Muscle of back (tissue), 11 donors: ENCODE results near the gene TSPYL1. TPM values are rescaled to one million over a fixed set of nuclear protein-coding genes. Genes with fewer than 3 reads are reported as not detected.

Source experiments
- DNase-seq, 3 donors: peaks; one replicate each; pipeline versions ENCODE4 v3.0.0 to v3.0.0-alpha.2; 2013
- polyA plus RNA-seq, 10 donors: library from polyadenylated mRNA; unstranded; fragments of 120-200 nt; gene quantifications; one replicate each; pipeline ENCODE4 v1.2.1, GENCODE V29; 2013; ENCODE audit not compliant: insufficient read length in 10 of 10

Gene TSPYL1
- polyA plus RNA-seq, 10 donors = 40.6 to 66.9 (median 52.0) TPM

DNA sequence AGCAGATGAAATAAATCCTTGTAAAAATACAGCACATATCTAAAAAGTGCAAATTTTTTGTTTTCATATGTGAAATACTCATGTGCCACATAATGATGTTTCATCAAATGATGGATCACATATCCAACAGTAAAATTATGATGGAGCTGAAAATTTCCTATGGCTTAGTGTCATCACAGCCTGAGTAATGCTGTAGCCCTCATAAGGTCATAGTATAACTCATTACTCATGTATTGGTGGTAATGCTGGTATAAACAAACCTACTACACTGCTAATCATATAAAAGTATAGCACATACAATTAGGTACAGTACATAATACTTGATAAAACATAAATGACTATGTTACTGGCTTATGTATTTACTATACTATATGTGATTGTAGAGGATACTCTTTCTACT is 12.9 kb downstream of the TSPYL1 start:
- no peak for DNase-seq

DNA sequence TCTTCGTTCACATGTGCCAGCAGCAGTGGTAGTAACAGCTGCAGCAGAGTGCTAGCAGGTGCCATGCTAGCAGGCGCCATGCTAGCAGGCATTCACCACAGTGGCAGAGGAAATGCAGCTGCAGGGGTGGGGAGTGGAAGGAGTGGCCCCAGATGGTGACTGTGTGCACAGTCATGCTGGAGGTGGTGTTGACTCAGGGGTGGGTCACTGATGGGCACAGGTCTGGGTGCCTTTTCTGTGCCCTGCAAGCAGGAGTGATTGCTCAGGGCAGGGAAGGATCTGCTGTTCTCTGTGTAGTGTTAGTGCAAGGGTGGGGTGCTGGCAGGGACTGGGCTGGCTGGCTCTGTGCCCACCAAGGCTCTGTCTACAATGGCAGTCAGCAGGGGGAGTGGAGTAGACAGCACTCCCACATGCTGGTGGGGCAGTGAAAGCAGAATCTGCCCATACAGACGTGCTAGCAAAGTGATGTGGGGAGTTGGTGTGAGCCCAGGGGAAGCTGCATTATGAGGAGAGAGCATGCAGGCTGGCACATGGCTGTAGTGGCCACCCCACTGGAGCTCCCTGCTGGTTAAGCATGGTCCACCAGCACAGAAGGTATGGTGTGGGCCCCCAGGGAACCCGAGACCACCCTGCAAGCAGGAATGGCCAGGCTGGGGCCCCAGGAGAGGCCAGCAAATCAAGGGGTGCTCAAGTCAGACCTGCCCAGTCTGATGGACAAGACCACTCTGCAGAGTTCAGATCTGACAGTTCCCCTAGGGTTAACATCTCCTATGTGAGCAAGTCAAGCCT is 14.5 kb downstream of the TSPYL1 start:
- peak in 1 of 3 donors; percentile 20 for DNase-seq

DNA sequence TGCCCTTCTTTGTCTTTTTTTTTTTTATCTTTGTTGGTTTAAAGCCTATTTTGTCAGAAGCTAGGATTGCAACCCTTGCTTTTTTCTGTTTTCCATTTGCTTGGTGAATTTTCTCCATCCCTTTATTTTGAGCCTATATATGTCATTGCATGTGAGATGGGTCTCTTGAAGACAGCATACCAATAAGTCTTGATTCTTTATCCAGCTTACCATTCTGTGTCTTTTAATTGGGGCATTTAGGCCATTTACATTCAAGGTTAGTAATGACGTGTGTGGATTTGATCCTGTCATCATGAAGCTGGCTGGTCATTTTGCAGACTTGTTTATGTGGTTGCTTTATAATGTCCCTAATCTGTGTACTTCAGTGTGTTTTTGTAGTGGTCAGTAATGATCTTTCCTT is 16.4 kb downstream of the TSPYL1 start:
- no peak for DNase-seq

DNA sequence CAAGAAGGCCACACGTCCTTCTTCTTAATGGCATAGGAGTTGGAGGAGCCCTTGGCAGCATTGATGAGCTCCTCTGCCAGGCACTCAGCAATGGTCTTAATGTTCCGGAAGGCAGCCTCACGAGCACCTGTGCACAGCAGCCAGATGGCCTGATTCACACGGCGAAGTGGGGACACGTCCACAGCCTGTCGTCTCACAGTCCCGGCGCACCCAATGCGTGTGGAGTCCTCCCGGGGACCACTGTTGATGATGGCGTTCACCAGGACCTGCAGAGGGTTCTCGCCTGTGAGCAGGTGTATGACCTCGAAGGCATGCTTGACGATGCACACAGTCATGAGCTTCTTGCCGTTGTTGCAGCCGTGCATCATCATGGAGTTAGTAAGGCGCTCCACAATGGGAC is 21.2 kb downstream of the TSPYL1 start:
- no peak for DNase-seq

DNA sequence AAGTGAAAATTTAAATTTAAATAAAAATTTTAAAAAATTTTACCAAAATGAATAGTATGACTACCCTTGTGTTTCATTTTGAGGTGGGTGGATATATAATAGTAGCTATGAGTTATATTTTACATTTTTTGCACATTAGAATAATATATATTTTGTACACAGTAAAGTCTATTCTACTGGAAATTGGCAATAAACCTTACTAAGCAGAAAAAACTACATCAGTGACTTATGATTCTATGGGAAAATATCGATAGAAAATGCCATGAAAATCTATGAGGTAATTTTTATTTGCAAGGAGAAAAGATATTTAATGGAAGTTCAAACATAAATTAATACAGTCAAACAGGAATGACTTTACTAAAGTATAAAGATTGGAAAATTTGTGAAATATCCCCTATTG is 23.0 kb downstream of the TSPYL1 start:
- DNase-seq = no peak

DNA sequence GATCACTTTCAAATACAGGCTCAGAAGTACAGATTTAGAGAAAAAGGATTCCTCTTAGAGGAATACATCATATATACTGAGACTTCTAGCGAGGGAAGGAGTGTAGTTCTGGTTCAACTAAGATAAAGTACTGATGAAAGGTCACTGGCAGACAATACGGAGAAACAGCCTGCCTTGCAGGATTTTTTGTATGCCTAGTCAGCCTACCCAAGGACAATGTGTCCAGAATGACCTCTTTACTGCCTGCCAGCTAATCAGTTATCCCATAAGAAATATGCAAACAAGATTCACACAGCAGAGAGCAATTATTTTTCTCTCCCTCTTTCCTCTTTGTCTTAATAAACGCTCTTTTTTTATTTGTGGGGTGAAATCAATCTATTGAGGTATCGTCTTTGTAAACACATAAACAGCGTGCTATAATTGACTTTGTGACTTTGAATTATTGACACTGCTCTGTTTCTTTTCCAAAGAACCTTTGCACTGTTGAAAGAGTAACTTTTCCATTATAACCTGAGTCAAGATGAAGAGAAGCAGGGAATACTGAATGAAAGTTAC is 24.4 kb downstream of the TSPYL1 start:
- DNase-seq = peak in 1 of 3 donors; percentile 56

DNA sequence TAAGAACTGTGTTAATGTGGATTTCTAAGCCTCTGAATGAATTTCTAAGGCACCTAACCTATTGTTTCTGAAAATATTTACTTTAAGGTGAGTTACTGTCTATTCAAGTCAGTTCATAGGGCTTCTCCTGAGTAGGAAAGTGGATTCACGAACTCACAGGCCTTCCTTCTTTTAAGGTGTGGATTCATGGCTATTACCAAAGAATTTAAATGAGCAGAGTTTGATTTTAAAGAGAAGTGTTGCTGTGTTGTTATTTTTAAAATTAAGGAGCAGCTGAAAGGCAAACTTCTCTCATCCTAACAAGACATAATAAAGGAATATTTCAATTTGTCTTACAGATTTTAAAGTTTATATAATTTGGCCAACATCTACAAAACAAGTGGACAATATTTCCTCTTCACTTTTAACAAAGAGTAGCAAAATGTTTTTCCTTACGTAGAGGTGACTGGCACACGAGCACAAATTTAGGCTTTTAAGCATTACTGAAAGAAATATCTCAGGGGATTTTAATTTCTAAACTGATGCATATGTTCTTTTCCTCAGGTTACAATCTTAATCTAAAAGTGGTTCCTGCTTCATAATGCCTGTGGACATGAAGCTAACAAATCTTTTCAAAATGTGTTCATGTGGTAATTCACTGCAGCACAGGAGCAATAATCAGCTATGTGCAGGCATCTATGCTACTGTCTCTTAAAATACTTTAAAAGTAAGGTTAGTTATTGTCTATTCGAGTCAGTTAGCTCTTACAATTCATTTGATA is 25.3 kb downstream of the TSPYL1 start:
- DNase-seq = peak in 1 of 3 donors; percentile 52

DNA sequence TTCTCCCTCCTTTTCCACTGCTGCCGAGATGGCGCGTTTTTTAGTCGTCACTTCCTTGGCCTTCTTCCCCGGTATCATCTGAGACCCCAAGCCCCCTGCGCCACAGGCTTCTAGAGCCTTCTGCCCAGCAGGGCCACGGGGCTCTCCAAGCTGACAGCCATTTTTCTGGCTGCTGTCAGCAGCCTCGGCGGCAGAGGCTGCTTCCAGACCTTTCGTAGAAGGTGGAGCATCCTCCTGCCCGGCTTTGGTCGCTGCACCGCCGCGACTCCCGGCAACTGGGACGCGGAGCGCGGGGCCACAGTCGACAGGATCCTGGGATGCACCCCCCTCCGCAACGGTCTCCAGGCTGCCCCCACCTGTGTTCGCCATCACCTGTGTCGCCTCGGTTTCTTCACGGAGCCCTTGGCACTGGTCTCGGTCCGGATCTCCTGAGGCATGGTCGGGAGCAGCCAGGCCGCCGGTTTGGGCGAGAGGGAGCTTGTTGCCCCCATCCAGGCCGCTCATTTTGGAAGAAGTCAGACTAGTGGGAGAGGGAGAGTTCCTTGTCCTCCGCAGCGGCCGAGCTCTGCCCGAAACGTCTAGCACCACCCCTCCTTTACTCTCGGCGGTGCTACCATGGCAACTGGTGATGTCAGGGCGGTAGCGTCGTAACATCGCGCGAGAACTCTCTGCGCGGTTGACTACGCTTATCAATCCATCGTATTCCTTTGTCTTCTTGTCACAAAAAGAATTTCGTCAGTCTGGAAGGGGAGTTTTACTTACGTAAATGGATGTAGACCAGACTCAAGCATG is 26.0 kb downstream of the TSPYL1 start, which contains the start of gene TSPYL4:
TSS of gene TSPYL4 (minus strand) at position 571 of the 792 bp plus-strand sequence. CDS start at position 504, 67 bp downstream.
- DNase-seq = peak; percentile 98

DNA sequence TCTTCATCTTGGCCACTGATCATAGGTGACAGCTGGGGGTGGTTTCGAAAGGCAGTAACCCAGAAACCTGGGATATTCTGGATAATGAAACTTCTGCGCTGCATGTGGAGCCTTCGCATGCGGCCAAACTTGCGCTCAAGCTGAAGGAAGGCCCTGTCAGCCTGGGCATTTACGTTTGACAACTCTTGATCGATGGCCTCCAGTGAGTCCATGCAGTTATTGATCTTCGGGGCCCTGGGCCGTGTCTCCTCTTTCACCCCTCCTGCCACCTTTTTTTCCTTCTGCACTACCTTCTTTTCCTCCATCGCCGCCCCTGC is 26.6 kb downstream of the TSPYL1 start:
- DNase-seq = no peak

DNA sequence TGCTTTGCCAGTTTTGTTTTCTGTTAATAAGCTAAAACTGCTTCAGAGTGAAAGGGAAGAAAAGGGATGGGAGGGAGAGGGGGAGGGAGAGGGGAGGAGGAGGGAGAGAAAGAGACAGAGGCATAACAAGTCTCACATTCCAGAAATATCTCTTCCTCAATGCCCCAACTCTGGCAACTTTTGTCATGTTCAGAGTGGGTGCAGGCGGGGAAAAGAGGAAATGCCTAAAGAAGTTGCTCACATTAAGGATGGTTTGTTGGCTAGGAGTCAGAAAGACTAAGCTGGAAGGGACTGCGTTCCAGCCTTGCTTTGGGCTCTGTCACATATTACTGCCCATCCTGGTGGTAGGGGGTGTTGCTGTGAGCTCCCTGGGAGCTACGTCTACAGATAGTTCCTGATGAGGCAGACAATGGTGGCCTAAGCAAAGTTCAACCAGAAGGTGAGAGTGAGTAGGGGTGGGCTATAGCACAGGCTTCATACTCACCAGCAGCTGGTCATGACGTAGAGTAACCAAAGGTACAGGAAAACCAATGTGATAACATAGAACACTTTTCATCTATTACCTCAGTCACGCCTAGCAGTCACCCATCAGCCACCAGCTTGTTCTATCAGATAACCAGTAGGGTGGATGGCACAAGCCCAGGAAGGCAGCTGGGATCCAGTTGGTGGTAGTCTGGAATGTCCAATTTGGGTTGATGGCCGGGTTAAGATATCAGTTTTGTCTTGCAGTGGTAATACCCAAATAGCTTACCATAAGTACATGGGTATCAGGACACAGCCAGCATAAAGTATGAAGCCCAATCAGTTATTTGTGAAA is 28.0 kb downstream of the TSPYL1 start:
- peak in 1 of 3 donors; percentile 88 for DNase-seq

DNA sequence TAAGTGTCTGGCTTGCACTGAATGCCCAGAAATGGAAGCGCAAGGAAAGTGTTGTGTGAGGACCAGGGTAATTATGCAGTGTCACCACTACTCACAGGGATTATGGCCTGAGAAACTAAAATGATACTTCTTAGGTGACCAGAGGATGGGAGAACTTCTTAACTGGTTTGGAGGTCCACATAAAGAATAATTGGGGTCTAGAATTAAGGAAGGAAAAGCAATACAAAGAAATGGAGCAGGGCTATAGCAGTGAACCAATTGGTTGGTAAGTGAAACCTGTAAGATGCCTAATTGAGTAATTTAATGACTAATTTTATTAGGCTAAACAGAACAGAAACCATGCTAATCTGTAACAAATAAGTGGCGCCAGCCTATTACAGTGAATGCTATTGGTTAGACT is 31.2 kb downstream of the TSPYL1 start:
- DNase-seq = no peak

DNA sequence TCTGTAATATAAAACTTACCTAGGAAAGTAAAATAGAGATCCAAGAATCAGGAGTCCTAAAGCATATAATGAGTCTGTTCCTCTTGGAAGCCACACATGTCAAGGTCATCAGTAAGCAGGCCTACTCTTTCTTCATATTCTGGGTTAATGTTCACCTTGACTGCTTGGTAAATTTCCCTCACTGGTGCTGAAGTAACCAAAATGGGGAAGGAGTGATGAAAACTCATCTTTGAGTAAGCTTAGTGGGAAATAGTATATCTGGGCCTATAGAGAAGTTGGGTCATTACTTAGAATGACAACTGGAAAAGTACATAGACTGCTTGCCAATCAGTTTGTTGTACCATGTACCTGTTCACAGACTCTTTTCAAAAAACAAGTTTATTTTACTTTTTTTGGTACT is 32.4 kb downstream of the TSPYL1 start:
- DNase-seq = no peak

DNA sequence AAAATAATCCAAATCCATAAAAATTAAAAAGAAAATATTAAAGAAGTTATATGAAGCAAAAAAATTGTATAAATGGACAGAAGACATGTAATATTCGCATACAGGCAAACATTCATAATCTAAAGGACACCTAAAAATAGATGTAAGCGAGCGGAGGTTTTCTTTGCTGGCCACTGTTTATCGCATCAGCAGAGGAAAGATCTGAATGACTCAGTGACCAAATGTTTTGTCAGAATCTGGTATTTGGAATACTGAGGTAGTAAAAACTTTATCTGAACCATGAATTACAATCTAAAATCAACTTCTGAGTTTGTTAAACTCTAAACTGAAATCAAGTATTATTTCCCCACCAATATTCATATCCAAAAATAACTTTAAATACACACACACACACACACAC is 33.6 kb downstream of the TSPYL1 start:
- no peak for DNase-seq

DNA sequence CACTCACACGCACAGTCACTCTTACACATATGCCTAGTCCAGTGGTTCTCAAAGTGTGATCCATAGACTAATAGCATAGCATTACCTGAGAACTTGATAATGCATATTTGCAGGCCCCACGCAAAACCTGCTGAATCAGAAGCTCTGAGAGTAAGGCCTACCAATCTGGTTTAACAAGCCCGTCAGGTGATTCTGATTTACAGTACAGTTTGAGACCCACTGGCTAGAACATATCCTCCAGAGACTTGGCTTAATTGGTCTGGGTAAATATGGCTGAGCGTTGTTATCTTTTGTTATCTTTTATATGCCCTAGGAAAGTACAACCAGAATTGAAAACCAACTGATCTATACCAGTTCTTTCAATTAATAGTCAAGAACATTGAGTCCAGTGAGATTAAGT is 35.4 kb downstream of the TSPYL1 start:
- DNase-seq = no peak

DNA sequence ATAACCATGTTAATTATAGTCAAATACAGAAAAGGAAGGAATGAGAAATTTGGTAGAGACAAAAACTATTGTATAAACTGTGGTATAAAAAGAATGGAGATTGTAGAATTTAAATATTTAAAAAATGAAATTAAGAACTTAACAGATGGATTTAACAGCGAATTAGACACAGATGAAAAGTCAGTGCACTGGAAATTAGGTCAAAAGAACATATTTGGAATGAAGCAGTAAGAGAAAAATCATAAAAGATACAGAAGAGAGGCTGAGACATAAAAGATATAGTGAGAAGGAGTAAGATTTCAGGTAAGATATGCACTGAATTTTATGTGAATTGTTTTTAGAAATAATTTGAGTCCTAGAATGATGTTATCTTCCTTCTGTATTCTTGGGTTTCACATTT is 39.9 kb downstream of the TSPYL1 start:
- no peak for DNase-seq

DNA sequence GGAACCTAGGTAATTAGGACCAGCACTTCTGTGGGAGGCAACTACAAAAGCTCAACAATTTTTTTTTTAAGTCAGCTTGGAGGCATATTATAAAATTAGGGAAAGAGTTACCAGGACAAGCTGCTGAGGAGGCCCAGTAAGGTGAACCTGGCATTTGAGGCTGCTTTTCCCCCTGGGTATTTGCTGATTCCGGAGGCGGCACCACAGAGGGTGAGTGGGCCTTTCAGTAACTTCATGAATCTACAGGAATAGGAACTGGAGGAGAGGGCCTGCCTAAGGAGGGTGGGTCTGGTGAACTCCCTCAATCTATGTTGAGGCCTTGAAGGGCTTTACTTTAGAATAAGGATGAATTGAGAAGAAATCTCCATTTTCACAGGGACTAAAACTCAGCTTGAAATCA is 40.5 kb downstream of the TSPYL1 start:
- DNase-seq = no peak

DNA sequence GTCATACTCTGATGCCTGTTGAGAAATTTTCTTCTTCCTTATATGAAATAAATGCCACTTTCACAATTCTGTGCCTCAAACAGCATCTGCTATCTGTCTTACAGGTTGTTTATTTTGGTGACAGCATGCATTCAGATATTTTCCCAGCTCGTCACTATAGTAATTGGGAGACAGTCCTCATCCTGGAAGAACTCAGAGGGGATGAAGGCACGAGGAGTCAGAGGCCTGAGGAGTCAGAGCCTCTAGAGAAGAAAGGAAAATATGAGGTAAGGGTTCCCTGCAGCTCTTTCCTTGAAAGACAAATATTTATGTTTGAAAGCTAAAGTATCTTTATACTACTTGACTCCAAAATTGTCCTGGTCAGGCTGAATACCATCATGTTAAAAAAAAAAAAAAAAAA is 41.6 kb downstream of the TSPYL1 start:
- DNase-seq = no peak

DNA sequence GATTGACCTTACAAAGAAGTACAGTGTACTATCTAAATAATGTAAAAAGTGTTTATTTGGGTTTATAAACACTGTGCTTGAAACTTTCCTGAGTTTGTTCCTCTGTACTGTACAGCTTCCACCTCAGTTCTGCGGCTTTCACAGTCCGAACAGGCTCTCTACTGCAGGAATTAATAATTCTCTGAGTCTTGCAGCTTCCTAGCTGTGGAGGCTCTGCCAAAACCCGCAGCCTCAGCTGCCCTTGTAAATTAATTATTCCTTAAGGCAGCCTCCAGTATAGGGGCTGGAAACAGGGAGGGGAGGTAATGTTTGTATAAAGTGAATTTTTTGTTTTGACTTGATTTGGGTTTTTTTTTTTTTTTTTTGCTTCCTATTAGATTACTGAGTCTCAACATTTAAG is 45.0 kb downstream of the TSPYL1 start:
- no peak for DNase-seq

DNA sequence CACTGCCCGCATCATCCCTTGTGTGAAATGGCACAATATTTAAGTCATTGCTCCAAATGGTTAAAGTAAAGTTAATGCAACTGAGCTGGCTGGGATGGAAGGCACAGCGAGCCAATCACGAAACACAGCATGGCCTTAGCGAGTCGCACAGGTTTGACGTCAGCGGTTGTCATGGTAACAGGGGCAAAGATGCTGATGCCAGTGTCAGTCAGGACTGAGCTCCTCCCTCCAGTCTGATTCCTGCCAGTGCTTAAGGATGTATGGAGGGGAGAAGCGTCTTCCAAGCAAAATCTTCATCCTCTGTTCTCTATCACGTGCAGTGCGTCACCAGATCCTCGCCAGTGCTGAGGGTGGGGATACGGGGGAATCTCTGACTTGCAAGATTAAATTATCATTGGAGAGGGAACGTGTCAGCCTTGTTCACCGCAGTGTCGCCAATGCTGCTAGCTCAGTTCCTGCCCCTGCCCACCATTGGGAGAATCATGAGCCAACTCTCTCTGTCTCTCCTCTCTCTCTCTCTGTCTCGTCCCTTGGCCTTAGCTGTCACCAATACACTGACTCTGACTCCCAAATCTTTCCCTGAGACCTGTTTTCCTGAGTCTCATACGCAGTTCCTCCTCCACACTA is 50.3 kb downstream of the TSPYL1 start:
- DNase-seq = peak; percentile 90 to 94 (median 92)
